Measurements from ENCODE around the gene INHBB. TPM values are rescaled to one million over a fixed set of nuclear protein-coding genes. Genes with fewer than 3 reads are reported as not detected.

INHBB gene
- total and polyA plus RNA-seq, 2 of the 4 experiments (the other 2 are of a cell fraction), result 0.18 to 0.92 TPM

DNA sequence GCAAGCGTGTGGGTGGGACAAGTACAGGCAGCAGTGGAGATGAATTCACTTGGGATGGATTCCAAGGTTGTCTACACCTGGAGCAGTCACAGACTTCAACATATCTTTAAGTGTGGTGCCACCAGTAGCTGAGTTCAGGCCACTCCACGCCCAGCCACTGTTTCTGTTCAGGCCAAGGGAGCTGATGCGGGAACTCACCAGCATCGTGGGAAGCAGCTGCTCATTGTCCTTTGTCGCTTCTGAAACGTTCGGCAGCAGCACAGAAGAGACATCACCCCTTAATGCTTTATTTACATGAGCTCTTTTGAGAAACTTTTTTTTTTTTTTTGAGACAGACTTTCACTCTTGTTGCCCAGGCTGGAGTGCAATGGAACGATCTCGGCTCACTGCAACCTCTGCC is 19.9 kb upstream of the INHBB start:
- Histone ChIP-seq H3K23ac (ENCODE audit: low read depth, low read length) (no peak overlapping the region), H3K18ac (ENCODE audit: low read depth, low read length) (no peak overlapping the region), H2AFZ (replicated peaks; ENCODE audit: low read length, poor library complexity) (no peak overlapping the region), H3K27ac (ENCODE audit: insufficient read depth, low read length) (no peak overlapping the region), H3K14ac (replicated peaks; ENCODE audit: low read depth, low read length) (no peak overlapping the region), H3K36me3 (ENCODE audit: control insufficient read depth, insufficient read depth, low read length) (no peaks in the 10 kb centered on the region), H2AK5ac (ENCODE audit: low read depth, low read length) (no peak overlapping the region), H2BK120ac (ENCODE audit: low read depth, low read length) (no peak overlapping the region), H3K4me3 (ENCODE audit: insufficient read depth, low read depth, low read length) (no peak overlapping the region), H3K9me3 (ENCODE audit: control insufficient read depth, insufficient read depth, low read length) (no peaks in the 10 kb centered on the region), H3K9ac (ENCODE audit: low read depth, low read length) (no peak overlapping the region), H3K4me1 (ENCODE audit: control insufficient read depth, insufficient read depth, low read length) (peaks cover 3% of the 10 kb centered on the region; the same call in 1 of the 2 replicates), H3K9me1 (ENCODE audit: insufficient read depth, low read length) (no peaks in the 10 kb centered on the region), H2AK9ac (replicated peaks; ENCODE audit: low read depth, low read length, poor library complexity) (no peak overlapping the region), H2BK20ac (ENCODE audit: low read depth, low read length) (no peak overlapping the region), H3K27me3 (ENCODE audit: control insufficient read depth, insufficient read depth, low read length) (peaks cover 70% of the 10 kb centered on the region), H3K4ac (ENCODE audit: low read depth, low read length) (no peak overlapping the region), H3K56ac (ENCODE audit: extremely low read depth, insufficient read depth, low read length) (no peak overlapping the region), H4K5ac (ENCODE audit: low read depth, low read length) (no peak overlapping the region), H3K4me2 (ENCODE audit: low read depth, low read length) (no peak overlapping the region), H2BK5ac (ENCODE audit: low read depth, low read length, poor library complexity, severe bottlenecking) (no peak overlapping the region), H3K79me1 (ENCODE audit: low read depth in 1 of 2, low read length in 2 of 2) (no peaks in the 10 kb centered on the region), H2BK15ac (ENCODE audit: low read depth, low read length) (no peak overlapping the region), H4K20me1 (ENCODE audit: insufficient read depth, low read length) (no peaks in the 10 kb centered on the region), H4K91ac (ENCODE audit: insufficient read depth, low read depth, low read length) (no peak overlapping the region), H4K8ac (ENCODE audit: low read depth in 2 of 2, low read length in 2 of 2) (no peak overlapping the region)
- CTCF ChIA-PET, result no interaction called here
- in situ Hi-C loops (cut with MboI; ENCODE audit: low sequenced_read_pairs), result loop anchor here (25.0 kb wide), 1 partner anchor 486 kb away; no protein-coding TSS in a partner anchor
- no peak for ATAC-seq (ENCODE audit: low read depth)
- TF ChIP-seq MXI1 (IDR thresholded peaks at IDR 0.05; ENCODE audit: borderline replicate concordance, low read depth, low read length) (no peak), POLR2A (IDR thresholded peaks at IDR 0.05; ENCODE audit: low read depth, low read length) (no peak), FOS (IDR thresholded peaks at IDR 0.05; ENCODE audit: low read depth, low read length) (no peak)
- intact Hi-C loops (cut with micrococcal nuclease), result no loop called here
- no peak for DNase-seq
- BruUV-seq (replicated peaks), result no TSS peak
- POLR2A ChIA-PET (ENCODE audit: unreplicated experiment), result no interaction called here
- dilution Hi-C loops (cut with HindIII; ENCODE audit: low sequenced_read_pairs, unreplicated experiment), result no loop called here
- WGBS, 2 experiments (ENCODE audit: extremely low coverage in 2 of 2, insufficient read length in 1 of 2), result no CpG with 5 or more reads among the region's 9 CpGs

Measured in IMR-90 (cell line).